Activated CD4-positive, CD25-positive, alpha-beta regulatory T cell (primary cell): ENCODE data around the gene NDEL1.

Experiments used
- DNase-seq, 4 experiments: peaks; one replicate each; lab custom pipeline; 2025; lab: John Stamatoyannopoulos, UW

The NDEL1 gene

GRCh38 chr17:8477715-8478441 is 42.2 kb downstream of the NDEL1 start:
- DNase-seq: no peak

DNA sequence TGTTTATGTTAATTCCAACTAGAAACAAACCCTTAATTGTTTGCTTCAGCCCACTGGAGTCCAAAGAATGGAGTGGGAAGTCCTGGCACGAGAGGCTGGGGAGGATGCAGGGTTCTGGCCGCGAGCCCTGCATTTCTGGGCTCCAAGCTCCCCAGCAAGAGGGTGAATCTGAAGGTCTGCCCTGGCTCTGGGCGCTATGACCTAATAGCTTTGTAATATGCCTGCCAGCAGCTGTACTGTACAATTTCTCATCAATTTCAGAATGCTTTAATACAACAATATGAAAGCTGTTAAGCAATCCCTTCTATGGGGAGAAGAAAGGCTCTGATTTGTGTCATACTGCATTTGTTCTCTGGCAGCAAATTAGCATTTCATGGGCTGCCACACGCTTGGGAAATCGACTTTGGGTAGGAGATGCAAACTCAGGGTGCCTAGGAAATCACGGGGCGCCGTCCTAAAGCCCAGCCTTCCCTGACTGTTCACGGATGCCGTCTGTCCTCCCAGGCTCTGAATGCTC is 43.8 kb downstream of the NDEL1 start:
- no peak for DNase-seq

DNA sequence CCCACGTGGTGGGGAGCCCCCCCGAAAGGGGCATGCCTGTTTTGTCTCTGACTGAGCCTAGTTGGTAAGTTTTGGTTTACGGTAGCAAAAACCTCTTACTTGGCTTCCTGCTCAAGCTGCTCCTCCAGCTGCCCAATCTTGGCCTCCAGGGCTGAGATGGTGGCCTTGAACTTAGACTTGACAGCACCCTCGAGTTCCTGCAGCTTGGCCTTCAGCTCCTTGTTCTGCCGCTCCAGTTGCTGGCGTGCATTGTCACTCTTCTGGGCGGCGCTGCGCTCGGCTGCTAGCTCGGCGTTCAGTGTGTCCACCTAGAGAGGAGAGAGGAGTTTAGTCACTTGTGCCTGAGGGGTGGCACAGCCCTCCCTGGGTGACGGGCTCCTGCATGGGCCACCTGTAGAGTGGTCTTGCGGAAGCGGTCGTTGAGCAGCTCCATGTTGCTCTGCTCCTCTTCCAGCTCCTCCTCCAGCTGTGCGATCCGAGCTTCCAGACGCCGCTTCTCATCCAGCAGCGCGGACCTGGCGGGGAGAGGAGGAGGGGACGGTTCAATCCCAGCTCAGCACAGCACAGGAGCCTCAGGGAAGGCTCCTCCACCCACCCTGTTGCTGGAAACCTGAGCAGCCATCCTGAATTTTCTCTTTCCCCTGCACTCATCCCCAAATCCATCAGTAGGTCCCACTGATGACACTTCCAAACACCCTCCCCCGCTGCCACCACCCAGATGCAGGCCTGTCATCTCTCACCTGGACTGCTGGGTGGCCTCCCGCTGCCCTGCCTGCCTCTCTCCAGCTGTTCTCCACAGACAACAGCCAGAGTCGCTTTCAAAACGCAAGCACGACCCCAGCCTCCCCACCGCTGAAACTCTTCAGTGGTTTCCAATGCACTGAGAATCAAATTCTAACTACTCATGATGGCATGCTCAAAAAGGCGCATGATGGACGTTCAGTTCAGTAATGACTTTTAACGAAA is 44.6 kb downstream of the NDEL1 start:
- no peak for DNase-seq

- no peak for DNase-seq
These were observed 45.4 kb downstream of the NDEL1 start for GRCh38 chr17:8481089-8481488.

DNA sequence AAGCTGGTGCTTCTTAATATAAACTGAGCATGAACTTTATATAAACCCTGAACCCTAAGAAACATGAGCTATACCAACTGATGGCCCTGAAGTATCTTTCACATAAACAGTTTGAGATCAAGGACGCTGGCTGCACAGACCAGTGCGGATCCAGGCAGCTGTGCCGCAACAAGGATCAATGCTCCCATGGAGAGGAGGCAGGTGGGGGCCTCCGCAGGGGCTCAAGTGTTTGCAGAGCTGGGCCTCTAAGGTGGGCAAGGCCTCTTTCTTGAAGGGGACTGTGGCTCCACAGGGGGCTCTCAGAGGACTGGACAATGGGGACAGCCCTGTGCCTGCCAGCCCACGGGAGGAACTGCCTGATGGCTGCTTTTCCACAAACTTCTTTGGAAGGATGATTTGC is 46.0 kb downstream of the NDEL1 start:
- no peak for DNase-seq

- DNase-seq: no peak
These were observed 46.9 kb downstream of the NDEL1 start for GRCh38 chr17:8482546-8482945.

DNA sequence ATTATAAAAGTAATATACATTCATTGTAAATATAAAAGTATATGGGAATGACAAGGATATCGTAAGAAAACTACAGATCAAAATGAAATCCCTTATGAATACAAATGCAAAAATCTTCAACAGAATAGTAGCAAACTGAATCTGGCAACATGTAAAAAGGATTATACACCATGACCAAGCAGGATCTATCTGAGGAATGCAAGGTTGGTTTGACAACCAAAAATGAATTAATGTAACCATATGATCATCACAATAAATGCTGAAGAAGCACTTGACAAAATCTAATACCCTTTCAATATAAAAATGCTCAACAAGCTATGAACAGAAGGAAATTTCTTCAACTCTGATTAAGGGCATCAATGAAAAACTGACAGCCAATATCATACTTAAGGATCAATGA is 48.8 kb downstream of the NDEL1 start:
- DNase-seq: no peak

DNA sequence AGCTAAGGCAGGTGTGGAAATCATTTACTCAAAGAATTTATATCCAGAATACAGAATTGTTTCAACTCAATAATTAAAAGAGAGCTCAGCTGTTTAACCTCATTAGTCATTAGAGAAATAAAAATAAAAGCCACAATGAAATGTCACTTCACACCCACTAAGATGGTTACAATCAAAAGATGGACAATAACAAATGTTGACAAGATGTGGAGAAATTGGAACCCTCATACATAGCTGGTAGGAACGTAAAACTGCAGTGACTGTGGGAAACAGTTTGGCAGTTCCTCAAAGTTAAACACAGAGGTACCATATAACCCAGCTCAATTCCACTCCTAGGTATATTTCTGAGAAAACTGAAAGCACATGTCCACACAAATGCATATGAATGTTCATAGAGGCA is 49.8 kb downstream of the NDEL1 start:
- DNase-seq: no peak

GRCh38 chr17:8487130-8487645 is 51.5 kb downstream of the NDEL1 start:
- no peak for DNase-seq

DNA sequence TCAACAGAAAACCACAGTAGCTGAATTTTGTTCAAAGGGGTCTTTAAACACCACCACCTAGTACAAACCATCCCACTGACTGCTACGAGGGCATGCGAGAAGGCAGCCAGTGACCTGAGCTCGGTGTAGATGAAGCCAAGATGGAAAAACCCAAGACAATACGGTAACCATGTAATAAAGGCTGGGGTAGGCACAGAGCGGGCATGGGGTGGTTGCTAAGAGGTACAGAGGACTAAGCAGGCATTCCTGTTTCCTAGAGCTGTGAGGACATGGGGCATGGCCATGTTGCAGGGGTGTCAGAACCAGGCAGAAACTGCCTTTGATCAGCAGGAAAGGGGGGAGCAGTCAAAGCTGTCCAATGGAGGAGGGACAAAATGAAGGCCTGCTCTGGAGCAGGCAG is 52.1 kb downstream of the NDEL1 start:
- DNase-seq: no peak

- DNase-seq: no peak
These were observed 52.8 kb downstream of the NDEL1 start for GRCh38 chr17:8488491-8488890.

DNA sequence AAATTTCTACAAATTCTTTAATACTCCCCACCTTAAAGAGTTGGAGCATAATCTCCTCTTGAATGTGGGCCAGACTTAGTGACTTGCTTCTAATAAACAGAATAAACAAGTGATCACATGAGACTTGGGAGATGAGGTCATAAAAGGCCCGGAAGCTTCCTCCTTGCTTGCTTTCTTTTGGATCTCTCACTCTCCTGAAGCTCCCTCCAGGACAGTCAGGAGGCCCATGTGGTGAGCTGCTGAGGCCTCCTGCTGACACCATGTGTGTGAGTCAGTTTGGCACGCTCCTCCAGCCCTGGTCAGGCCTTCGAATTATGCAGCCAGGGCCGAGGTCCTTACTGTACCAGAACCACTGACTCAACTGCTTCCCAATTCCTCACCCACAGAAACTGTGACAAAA is 53.2 kb downstream of the NDEL1 start:
- DNase-seq: no peak

DNA sequence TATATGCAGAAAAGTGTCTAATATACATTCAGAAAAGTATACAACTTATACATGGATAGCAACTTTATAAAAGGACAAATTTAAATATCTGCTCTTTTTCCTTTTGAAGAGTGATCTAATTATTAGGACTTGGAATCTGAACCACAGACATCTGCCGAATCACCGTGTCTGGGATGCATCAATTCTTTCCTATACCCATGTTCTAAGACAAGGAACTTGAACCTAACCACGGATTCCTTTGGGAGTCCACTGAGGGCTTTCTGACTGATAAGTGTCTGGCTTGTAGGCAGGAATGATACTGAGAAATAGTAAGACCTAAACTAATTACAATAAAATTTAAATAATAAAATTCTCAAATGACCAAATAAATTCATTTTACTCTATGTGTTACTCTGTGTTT is 54.2 kb downstream of the NDEL1 start:
- DNase-seq: no peak

DNA sequence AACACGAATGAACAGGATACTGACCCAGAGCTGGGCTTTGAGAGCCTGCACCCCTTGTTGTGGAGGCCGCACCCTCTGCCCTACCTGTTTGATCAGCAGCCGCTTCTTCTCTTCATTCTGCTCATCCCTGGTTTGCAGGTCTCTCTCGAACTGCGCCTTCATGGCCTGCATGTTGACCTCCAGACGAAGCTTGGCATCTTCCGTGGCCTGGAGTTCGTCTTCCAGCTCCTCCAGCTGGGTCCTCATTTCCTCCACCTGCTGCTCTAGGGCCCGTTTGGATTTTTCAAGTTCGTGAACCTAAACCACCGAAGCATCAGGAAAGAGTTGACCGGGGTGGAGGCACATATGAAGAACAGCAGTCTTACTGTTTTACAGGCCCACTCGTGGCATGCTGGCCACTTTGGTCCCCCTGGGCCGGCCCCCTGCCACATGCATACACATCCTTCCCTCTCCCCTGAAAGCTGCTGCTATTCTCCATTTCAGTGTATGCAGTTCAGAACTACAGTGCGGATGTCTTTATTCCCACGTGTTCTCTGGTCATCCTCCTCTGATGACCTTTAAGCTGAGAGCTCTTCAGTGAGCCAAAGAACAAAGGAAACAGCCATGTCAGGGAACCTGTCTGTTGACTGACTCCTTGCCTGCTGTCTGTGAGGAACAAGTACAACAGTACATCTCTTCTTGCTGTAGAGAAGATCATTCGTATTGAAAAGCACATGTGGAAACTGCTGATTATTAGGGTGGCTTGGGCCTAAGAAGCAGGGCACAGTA is 54.8 kb downstream of the NDEL1 start:
- DNase-seq: no peak

GRCh38 chr17:8492121-8492520 is 56.4 kb downstream of the NDEL1 start:
- no peak for DNase-seq

DNA sequence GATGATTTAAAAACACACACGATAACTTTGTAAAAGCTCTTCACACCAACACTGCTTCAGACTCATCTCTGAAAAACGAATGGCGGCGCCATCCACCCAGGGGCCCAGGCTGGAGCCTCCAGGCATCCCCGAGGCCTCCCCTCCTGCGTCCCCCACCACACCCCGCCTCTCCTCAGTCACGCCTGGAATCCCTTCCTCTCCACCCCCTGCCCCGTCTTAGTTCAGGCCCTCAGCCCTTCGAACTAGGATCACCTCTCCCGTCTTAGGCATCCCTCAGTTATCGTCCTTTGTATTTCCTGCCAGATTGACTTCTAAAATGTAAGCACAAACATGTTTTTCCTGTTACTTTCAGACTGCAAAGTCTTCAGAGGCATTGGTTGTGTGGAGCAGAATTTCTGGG is 58.3 kb downstream of the NDEL1 start:
- no peak for DNase-seq

- no peak for DNase-seq
These were observed 58.9 kb downstream of the NDEL1 start for GRCh38 chr17:8494506-8495111.

DNA sequence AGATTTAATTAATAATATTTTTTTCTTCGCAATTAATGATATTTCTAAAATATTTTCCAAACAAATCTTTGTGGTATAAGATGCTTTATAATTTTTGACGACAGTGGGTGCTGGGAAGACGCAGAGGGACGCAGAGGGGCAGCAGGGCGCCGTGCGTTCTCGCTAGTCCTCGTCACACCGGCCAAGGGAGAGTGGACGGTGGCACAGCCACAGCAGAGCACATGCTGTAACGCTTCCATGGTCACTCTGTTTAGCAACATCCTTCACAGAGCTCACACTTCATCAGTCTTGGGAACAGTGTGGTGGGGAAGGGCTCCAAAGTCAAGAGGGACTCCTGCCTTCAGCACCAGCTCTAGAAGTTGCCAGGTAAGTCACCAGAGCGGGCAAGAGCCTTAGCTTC is 60.4 kb downstream of the NDEL1 start:
- DNase-seq: no peak

DNA sequence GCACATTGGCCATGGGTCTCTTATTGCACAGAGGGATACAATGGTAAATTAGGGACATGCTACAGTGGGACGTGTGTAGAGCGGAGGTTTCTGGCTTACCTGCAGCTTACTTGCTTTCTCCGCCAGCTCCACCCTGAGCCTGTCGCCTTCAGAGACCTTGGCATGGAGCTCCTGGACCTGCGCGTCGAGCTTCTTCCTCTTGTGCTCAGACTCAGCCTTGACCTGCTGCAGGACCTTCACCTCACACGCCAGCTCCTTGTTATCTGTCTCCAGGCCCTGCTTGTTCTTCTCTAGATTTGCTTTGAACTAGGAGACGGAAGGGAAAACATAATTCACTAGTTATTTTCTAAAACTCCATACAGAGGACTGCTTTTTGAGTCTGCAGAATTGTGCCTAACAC is 63.5 kb downstream of the NDEL1 start:
- no peak for DNase-seq

- DNase-seq: no peak
These were observed 63.9 kb downstream of the NDEL1 start for GRCh38 chr17:8499614-8500013.

DNA sequence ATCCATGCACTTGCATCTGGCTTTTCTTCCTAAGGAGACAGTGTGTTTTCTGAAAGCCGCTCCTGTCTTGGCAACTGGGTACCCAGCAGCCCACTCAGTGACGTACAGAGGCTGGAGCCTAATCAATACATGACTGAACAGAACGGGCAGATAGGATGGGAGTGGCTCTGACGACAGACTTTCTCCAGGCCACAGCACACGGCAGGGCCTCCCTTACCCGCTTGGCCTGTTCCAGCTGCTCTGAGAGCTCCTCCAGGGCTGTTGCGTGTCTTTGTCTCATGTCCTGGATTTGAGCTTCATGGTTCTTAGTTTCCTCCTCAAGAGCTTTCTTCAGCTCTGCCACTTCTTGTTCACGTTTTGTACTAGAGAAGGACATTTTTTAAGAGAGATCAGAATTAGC is 64.9 kb downstream of the NDEL1 start:
- DNase-seq: no peak

GRCh38 chr17:8502126-8502525 is 66.4 kb downstream of the NDEL1 start:
- no peak for DNase-seq
